Measurements from ENCODE around the gene C14orf132. TPM values are rescaled to one million over a fixed set of nuclear protein-coding genes. Genes with fewer than 3 reads are reported as not detected.

C14orf132 gene
- total RNA-seq, 2 experiments from 2014 or later = 2.0 to 2.4 TPM

DNA sequence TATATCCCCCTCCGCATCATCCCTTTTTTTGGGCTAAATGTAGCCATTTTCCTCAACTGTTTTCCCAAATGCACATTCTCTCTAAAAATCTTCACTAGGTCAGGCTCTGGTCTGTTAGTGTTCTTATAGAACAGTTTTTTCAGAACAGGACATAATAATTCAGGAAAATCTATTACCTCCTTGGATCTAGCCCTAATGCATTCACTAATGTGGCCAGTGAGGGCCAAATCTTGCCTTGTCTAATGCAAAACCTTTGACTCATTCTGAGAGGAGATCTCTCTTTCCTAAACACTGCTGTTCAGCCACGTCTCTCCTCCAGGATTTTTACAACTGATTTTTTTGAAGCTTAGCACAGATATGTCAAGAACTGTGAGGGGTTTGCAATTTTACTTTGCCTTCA, 15.5 kb downstream of the C14orf132 start:
- H3K36me3 Mint-ChIP-seq (ENCODE audit: low read depth) = peaks cover 5% of the 10 kb centered on the region
- peaks cover 3 to 9% of the 10 kb centered on the region in 2 experiments for H3K27me3 ChIP-seq (ENCODE audit: control insufficient read depth in 1 of 2, insufficient read depth in 2 of 2, low read length in 2 of 2)
- CTCF ChIA-PET = no interaction called here

DNA sequence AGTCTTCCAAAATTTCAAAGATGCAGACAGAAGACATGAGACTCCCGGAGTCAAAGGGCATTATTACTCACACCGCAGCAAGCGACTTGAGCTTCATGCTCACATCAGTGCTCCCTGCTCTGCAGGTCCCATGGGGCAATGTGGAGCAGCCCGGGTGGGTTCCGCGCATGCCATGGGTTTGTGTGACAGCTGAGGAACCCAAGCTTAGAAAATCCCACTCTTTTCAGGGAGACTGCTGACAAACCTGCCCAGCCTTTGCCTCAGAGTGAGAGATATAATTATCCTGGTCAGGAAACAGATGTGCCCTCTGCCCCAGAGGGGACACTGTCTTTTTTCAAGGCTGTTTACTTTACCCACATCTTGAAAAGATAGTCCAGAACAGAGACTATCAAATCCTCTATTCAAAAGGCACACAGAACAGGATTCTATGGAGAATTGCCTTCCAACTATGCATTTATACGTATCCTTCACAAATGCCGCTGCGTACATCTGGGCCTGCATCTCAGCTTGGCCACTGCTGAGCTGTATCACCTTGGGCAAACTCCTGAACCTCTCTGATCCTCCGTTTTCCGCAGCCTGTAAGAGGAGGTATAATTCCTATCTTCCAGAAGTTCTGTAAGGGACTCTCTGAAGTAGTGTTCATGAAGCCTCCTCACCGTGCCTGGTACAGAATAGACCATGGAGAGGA, 16.0 kb downstream of the C14orf132 start:
- ATAC-seq (ENCODE audit: poor library complexity) (no peak), DNase-seq (no peak)
- H3K36me3 ChIP-seq (ENCODE audit: insufficient read depth, low read length) = no peaks in the 10 kb centered on the region
- Mint-ChIP-seq H3K27me3 (peaks cover 18% of the 10 kb centered on the region), H3K9me3 (no peaks in the 10 kb centered on the region), H3K36me3 (ENCODE audit: low read depth) (peaks cover 5% of the 10 kb centered on the region), H3K4me3 (no peak overlapping the region), H3K27ac (no peak overlapping the region), H3K4me1 (ENCODE audit: low read depth) (peaks cover 5% of the 10 kb centered on the region)
- intact Hi-C loops (cut with DNase I, micrococcal nuclease) = no loop called here
- no peak overlapping the region for H3K4me3 ChIP-seq (ENCODE audit: low read length)
- ChIA-PET CTCF (no interaction called here), POLR2A (no interaction called here)
- peaks cover 3 to 9% of the 10 kb centered on the region in 2 experiments for H3K27me3 ChIP-seq (ENCODE audit: control insufficient read depth in 1 of 2, insufficient read depth in 2 of 2, low read length in 2 of 2)
- no peak overlapping the region for H3K27ac ChIP-seq (ENCODE audit: low read depth in 1 of 2, low read length in 2 of 2)
- H3K4me1 ChIP-seq (ENCODE audit: insufficient read depth, low read length) = no peaks in the 10 kb centered on the region
- TF ChIP-seq, protein P1, sequence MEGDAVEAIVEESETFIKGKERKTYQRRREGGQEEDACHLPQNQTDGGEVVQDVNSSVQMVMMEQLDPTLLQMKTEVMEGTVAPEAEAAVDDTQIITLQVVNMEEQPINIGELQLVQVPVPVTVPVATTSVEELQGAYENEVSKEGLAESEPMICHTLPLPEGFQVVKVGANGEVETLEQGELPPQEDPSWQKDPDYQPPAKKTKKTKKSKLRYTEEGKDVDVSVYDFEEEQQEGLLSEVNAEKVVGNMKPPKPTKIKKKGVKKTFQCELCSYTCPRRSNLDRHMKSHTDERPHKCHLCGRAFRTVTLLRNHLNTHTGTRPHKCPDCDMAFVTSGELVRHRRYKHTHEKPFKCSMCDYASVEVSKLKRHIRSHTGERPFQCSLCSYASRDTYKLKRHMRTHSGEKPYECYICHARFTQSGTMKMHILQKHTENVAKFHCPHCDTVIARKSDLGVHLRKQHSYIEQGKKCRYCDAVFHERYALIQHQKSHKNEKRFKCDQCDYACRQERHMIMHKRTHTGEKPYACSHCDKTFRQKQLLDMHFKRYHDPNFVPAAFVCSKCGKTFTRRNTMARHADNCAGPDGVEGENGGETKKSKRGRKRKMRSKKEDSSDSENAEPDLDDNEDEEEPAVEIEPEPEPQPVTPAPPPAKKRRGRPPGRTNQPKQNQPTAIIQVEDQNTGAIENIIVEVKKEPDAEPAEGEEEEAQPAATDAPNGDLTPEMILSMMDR (IDR thresholded peaks at IDR 0.05) = no peak
- H3K9me3 ChIP-seq (ENCODE audit: control insufficient read depth in 1 of 2, insufficient read depth in 1 of 2, low read length in 2 of 2) = no peaks in the 10 kb centered on the region

More for the DNA sequence above, 15.5 kb downstream of the C14orf132 start:
- DNase-seq = no peak
- TF ChIP-seq, protein P1 (IDR thresholded peaks at IDR 0.05) = no peak
- Histone ChIP-seq H3K9me3 (ENCODE audit: control insufficient read depth in 1 of 2, insufficient read depth in 1 of 2, low read length in 2 of 2) (no peaks in the 10 kb centered on the region), H3K36me3 (ENCODE audit: insufficient read depth, low read length) (no peaks in the 10 kb centered on the region), H3K4me1 (ENCODE audit: insufficient read depth, low read length) (no peaks in the 10 kb centered on the region), H3K4me3 (ENCODE audit: low read length) (no peak overlapping the region), H3K27ac (ENCODE audit: low read depth in 1 of 2, low read length in 2 of 2) (no peak overlapping the region)
- Mint-ChIP-seq H3K4me3 (no peak overlapping the region), H3K9me3 (no peaks in the 10 kb centered on the region), H3K27me3 (peaks cover 18% of the 10 kb centered on the region), H3K27ac (no peak overlapping the region), H3K4me1 (ENCODE audit: low read depth) (peaks cover 5% of the 10 kb centered on the region)
- no peak for ATAC-seq (ENCODE audit: poor library complexity)
- intact Hi-C loops (cut with DNase I, micrococcal nuclease) = loop anchor here in 1 of 2 experiments (5.0 kb wide), 1 partner anchor 42 kb away; no protein-coding TSS in a partner anchor
- POLR2A ChIA-PET = no interaction called here

DNA sequence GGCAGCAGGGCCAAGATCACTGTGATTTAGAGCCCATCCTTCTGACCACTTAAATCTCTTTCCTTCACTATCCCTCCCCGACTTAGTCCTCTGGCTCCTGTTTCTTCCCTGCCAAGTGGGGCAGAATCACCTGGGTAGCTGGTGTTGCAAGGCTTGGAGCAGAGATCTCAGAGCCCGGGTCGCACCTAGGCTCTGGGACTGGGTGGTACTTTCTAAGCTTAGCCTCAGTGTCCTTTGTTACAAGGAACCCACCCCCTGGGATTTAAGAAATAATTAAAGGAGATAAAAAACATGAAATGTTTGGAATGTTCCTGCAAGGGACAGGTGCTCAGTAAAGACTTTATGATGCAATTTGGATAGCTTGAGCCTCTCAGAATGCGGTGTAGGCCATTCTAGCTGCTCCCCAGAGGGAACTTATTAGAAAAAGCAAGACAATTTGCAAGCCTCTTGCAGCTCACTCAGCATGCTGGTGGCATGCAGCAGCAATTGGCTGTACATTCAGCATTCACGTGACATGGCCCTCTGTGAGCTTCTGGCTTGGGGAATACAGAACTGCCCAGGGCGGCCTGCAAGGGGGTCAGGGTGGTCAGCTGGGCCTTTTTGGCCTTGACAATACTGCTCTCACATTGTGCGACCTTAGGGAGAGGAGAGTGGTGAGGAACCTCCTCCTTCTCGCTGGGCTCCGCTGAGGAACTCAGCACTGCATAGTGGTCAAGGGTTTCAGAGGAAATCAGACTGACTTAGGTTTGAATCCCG, 16.8 kb downstream of the C14orf132 start:
- TF ChIP-seq, protein P1 (IDR thresholded peaks at IDR 0.05) = no peak
- H3K4me1 Mint-ChIP-seq (ENCODE audit: low read depth) = peaks cover 5% of the 10 kb centered on the region
- no peak overlapping the region for H3K27ac ChIP-seq (ENCODE audit: low read depth in 1 of 2, low read length in 2 of 2)
- H3K4me3 Mint-ChIP-seq = no peak overlapping the region
- H3K36me3 Mint-ChIP-seq (ENCODE audit: low read depth) = peaks cover 5% of the 10 kb centered on the region
- H3K4me3 ChIP-seq (ENCODE audit: low read length) = no peak overlapping the region
- no peaks in the 10 kb centered on the region for H3K36me3 ChIP-seq (ENCODE audit: insufficient read depth, low read length)
- peaks cover 24% of the 10 kb centered on the region for H3K27me3 Mint-ChIP-seq
- peaks cover 3 to 9% of the 10 kb centered on the region in 2 experiments for H3K27me3 ChIP-seq (ENCODE audit: control insufficient read depth in 1 of 2, insufficient read depth in 2 of 2, low read length in 2 of 2)
- no peaks in the 10 kb centered on the region for H3K9me3 ChIP-seq (ENCODE audit: control insufficient read depth in 1 of 2, insufficient read depth in 1 of 2, low read length in 2 of 2)
- intact Hi-C loops (cut with DNase I, micrococcal nuclease) = no loop called here
- H3K4me1 ChIP-seq (ENCODE audit: insufficient read depth, low read length) = no peaks in the 10 kb centered on the region
- ATAC-seq (ENCODE audit: poor library complexity) = no peak
- H3K27ac Mint-ChIP-seq = no peak overlapping the region
- no peaks in the 10 kb centered on the region for H3K9me3 Mint-ChIP-seq
- ChIA-PET POLR2A (interaction anchor here (0.6 kb wide), 1 partner anchor 655 kb away, joined by 3 read pairs; no protein-coding TSS in a partner anchor), CTCF (no interaction called here)
- DNase-seq = no peak

Measured in CD4-positive, alpha-beta T cell (primary cell).